ENCODE data around the gene GABARAP. TPM values are rescaled to one million over a fixed set of nuclear protein-coding genes. Genes with fewer than 3 reads are reported as not detected.

GABARAP gene
- 100 to 1,000 TPM; 399 to 470 (median 426) TPM for total RNA-seq (2021; fragmentation: NEBNext Ultra II Directional; extraction: Animal tissue kit (Norgen Biotek cat#: 25700))
- long read RNA-seq, transcript GABARAP-201 (4 exons, 1,634 nt) = major isoform, 218 of 229 reads
- long read RNA-seq, partial matches to known transcripts = 0 of 229 reads
- long read RNA-seq, other reads (novel, unspliced or antisense) = 6 of 229 reads

DNA sequence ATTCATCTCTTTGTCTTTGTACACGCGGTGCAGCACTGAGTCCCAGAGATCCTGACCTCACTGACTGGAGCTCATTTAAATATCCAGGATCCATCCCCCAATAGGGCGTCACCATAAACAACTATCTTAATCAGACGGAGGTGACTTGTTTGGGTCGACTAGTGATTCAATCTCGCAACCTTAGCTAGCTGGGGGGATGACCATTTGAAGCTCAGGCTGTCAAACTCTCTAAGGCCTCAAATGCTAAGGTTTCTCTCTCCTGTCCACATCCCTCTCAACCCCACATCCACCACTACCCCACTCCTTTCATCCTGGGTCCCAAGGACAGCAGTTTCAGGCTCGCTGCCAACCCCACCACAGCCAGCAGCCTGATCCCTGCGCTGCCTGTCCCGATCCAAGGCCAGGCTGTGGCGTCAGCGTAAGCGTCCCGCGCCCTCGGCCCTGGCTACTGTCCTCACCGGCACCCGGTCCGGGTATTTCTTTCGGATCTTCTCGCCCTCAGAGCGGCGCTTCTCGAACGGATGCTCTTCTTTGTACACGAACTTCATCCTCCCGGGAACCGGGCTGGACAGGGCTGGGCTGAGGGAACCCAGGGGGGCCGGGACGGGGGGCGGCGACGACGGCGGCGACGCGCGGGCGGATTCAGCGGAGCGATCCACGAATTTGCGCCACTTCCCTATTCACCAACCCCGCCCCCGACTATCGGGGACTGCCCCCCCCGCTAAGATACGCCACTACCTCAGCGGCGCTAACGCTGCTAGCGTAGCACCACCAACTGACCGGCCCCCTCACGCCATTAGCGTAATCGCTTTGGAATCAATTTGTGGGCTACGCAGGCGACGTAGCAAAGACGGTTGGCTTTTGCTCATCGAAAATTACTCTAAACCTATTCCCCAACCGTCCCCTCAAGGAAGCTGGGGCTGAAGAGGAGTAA, at the start of gene GABARAP:
GABARAP (minus strand) TSS at position 667 of the 934 bp plus-strand sequence; CDS start at position 548, 119 bp downstream.
- peaks cover 35% of the 10 kb centered on the region for H3K4me1 Mint-ChIP-seq (ENCODE audit: low read depth)
- peak within 1 kb of the TSS; percentile 88 for H3K4me3 Mint-ChIP-seq
- peak within 1 kb of the TSS; percentile 94 for H3K27ac Mint-ChIP-seq
- TF ChIP-seq, protein P1, sequence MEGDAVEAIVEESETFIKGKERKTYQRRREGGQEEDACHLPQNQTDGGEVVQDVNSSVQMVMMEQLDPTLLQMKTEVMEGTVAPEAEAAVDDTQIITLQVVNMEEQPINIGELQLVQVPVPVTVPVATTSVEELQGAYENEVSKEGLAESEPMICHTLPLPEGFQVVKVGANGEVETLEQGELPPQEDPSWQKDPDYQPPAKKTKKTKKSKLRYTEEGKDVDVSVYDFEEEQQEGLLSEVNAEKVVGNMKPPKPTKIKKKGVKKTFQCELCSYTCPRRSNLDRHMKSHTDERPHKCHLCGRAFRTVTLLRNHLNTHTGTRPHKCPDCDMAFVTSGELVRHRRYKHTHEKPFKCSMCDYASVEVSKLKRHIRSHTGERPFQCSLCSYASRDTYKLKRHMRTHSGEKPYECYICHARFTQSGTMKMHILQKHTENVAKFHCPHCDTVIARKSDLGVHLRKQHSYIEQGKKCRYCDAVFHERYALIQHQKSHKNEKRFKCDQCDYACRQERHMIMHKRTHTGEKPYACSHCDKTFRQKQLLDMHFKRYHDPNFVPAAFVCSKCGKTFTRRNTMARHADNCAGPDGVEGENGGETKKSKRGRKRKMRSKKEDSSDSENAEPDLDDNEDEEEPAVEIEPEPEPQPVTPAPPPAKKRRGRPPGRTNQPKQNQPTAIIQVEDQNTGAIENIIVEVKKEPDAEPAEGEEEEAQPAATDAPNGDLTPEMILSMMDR (IDR thresholded peaks at IDR 0.05) = no peak
- H3K9me3 Mint-ChIP-seq = no peaks in the 10 kb centered on the region
- peak; percentile 75 for DNase-seq
- peaks cover 37% of the 10 kb centered on the region for H3K36me3 Mint-ChIP-seq (ENCODE audit: low read depth)
- H3K27me3 Mint-ChIP-seq (ENCODE audit: insufficient read depth) = peaks cover 5% of the 10 kb centered on the region

DNA sequence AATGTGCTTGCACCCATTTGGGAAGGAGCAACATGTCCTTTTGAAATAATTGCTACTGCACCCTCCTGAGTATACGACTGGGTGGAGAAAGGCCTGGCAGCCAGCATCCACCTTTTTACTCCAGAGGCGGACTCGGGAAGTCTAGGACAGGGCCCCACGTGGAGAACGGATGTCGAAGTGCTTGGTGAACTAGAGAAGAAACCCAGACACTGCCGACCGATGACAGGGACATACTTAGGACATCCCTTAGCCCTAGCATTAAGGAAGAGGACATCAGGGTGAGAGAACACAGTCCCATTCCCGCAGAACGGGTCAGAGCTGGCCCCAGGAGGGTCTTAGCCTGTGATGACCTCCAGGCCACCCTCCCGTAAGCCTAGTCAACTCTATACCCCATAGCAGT, 48.4 kb upstream of the GABARAP start:
- TF ChIP-seq, protein P1 (IDR thresholded peaks at IDR 0.05) = no peak
- DNase-seq = no peak
- Mint-ChIP-seq H3K4me3 (no peak overlapping the region), H3K27me3 (ENCODE audit: insufficient read depth) (peaks cover 66% of the 10 kb centered on the region), H3K27ac (no peak overlapping the region), H3K9me3 (no peaks in the 10 kb centered on the region), H3K4me1 (ENCODE audit: low read depth) (no peaks in the 10 kb centered on the region), H3K36me3 (ENCODE audit: low read depth) (no peaks in the 10 kb centered on the region)

DNA sequence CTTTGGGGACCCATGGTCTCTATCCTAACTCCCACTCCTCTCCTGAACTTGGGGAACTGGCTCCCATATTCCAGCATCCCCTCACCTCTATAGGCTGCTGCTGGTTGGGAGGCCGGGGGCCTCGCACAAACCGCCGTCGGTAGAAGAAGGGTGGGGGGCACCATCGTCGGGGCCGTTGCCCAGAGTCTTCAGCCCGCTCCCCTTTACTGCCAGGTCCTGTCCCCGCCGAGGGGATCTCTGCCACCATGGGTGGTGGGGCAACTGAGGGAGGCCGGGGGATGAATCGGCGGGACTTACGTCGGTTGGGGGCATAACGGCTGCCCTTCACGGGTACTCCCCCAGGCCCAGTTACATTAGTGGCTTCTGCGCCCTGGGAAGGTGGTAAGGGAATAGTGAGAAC, 47.9 kb upstream of the GABARAP start:
- no peak overlapping the region for H3K4me3 Mint-ChIP-seq
- H3K9me3 Mint-ChIP-seq = no peaks in the 10 kb centered on the region
- no peaks in the 10 kb centered on the region for H3K36me3 Mint-ChIP-seq (ENCODE audit: low read depth)
- no peak overlapping the region for H3K27ac Mint-ChIP-seq
- H3K4me1 Mint-ChIP-seq (ENCODE audit: low read depth) = no peaks in the 10 kb centered on the region
- TF ChIP-seq, protein P1 (IDR thresholded peaks at IDR 0.05) = no peak
- H3K27me3 Mint-ChIP-seq (ENCODE audit: insufficient read depth) = peaks cover 68% of the 10 kb centered on the region
- no peak for DNase-seq

DNA sequence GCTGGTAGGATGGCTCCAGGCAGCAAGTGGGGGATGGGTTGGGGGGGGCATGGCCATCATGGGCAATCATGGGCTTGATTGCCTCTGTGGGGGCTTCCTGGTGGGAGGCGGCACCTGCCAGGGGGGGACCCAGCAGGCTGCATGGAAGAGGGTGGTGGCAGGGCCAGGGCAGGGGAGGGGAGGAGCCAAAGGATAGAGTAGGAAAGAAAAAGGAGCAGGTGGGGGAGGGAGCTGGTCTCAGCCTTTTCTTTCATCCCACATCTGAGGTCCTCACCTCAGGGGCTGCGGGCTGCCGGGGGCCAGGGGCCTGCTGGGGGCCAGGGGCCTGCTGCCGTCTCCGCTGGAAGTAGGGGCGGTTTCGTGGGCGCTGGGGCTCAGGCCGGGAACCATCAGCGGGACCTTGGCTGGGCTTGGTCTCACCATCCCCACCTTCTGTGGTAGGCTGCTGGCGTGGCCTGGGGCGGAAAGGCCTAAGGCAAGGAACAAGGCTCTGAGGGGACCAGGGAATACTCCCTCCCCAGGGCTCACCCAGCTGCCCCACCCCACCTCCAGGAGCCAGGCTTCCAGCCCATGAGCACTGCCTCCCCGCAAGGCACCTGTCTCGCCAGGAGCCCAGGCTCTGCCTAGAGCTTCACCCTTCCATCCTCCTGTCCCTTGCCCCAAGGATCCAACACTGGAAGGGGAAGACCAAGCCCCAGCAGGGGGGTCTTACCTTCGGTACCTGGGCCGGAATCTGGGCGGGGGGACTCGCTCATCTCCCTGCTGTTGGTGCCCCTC, 47.2 kb upstream of the GABARAP start:
- H3K4me1 Mint-ChIP-seq (ENCODE audit: low read depth) = no peaks in the 10 kb centered on the region
- H3K27me3 Mint-ChIP-seq (ENCODE audit: insufficient read depth) = peaks cover 72% of the 10 kb centered on the region
- H3K27ac Mint-ChIP-seq = no peak overlapping the region
- no peaks in the 10 kb centered on the region for H3K36me3 Mint-ChIP-seq (ENCODE audit: low read depth)
- H3K9me3 Mint-ChIP-seq = no peaks in the 10 kb centered on the region
- DNase-seq = no peak
- TF ChIP-seq, protein P1 (IDR thresholded peaks at IDR 0.05) = no peak
- no peak overlapping the region for H3K4me3 Mint-ChIP-seq

DNA sequence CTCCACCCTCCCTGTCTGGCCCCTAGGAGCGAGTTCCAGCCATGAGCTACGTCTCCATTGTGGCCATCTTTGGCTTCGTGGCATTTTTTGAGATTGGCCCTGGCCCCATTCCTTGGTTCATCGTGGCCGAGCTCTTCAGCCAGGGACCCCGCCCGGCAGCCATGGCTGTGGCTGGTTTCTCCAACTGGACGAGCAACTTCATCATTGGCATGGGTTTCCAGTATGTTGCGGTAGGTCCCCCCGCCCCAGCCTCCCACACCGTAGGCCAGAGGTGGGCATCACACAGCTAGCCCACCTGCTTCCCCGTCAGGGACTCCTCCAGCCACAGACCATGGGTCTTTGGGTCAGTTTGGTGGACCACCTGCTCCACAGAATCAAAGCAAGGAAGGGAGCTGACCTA, 43.4 kb upstream of the GABARAP start:
- DNase-seq = no peak
- no peaks in the 10 kb centered on the region for H3K9me3 Mint-ChIP-seq

More for the DNA sequence above, 43.4 kb upstream of the GABARAP start:
- TF ChIP-seq, protein P1 (IDR thresholded peaks at IDR 0.05) = no peak
- Mint-ChIP-seq H3K27ac (no peak overlapping the region), H3K4me1 (ENCODE audit: low read depth) (no peaks in the 10 kb centered on the region; the same call in 1 of the 2 replicates), H3K27me3 (ENCODE audit: insufficient read depth) (peaks cover 54% of the 10 kb centered on the region), H3K4me3 (no peak overlapping the region), H3K36me3 (ENCODE audit: low read depth) (no peaks in the 10 kb centered on the region)
